Measurements from ENCODE around the gene C9orf153.
A peak's percentile ranks its signal among the peaks of the same experiment; 100 is the strongest.
"Not testable (repeated sequence)": the region's sequence is repeated elsewhere in the genome, so short reads cannot be mapped to it uniquely, and the experiment has no call there.

The C9orf153 gene

DNA sequence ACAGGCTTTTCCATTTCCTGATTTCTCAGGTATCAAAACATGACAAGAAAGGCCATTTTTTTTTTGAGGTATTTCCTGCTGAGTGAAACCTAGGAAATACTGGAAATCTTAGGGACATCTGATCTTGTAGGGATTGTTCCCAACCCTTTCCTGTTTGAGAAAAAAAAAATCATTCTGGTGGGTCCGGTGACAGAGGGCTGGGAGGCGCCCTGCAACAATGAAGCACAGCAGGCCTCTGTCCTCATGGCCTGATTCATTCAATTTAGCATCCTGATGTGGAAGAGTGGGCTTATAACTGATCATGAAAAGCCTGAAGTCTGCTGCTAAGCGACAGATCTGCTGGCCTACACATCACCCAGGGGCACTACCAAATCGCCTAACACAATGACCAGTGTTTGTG, 3.0 kb upstream of the C9orf153 start:
- DNase-seq, result no peak

DNA sequence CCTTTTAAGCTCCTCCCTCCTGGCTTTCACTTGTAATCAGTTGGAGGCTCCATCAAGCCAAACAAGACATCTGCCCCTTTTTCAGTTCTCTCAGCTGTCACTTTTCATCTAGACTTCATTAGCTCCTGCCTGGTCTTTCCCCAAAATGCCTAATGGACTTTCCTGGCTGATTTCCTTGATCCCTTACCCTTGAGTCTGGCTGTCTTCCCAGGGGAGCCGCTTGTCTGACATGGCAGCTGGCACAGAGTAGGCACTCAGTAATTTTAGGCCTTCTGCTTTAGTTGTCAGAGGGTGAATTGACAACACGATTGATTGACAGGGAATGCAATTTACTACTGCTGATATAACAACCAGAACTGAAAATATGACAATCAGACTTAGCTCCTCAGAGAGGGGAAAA, 2.1 kb downstream of the C9orf153 start:
- no peak for DNase-seq

DNA sequence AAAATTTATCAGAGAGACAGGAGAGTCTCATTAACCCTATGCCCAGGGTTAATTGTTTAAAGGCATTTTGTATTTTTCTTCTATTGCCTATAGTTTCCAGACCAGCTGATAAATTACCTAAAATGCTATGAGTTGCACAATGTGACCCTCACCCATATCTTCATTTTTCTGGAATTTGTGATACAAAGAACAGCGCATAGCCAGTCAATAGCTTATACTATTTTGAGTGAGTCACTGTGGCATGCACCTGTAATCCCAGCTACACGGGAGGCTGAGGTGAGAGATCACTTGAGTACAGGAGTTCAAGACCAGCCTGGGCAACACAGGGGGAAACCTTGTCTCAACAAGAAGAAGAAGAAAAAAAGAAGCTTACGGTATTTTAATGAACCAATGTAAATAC, 2.8 kb downstream of the C9orf153 start:
- DNase-seq, result no peak

DNA sequence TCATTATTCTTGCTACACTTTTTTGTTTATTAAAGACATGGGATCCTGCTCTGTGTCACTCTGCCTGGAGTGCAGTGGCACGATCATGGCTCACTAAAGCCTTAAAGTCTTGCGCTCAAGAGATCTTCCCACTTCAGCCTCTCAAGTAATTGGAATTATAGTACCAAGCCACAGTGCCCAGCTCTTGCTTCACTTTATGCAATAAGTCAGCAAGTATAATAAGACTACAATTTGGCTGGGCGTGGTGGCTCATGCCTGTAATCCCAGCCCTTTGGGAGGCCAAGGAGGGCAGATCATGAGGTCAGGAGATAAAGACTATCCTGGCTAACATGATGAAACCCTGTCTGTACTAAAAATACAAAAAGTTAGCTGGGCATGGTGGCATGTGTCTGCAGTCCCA, 5.9 kb downstream of the C9orf153 start:
- no peak for DNase-seq

DNA sequence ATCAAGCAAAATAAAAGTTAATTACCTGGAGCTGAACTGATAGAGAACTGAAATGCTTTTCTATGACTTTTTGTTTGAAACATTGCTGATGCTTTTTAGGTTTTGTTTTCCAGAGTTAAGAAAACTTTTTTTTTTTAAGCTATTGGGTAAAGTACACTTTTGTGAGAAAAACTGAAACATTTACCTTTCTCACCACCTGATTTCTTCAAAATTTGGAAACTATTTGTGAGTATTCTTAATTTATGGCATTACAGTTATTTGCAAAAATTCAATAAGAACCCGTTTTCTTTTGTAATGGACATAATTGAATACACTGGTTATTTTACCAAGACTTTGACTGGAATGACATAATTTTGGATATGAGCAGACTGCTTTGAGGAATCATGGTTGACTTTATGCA, 6.6 kb downstream of the C9orf153 start:
- DNase-seq, result peak; percentile 3

DNA sequence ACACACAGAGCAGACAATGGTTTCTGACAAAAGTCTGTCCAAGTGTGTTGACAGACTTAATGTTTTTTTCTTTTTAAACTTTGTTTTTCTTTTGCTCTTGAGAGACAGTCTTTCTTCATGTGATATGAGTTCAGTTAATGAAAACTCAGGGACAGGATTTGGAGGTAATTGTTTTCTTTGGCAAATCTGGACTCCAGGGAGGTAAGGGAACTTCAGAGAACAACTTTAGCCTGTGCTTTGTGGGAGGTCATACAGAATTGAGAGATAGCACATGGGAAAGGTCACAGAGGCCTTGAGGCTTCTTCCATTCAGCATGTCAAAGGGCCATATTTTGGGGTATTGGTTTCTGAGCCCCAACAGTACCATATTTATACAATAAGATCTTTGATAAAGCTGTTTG, 9.3 kb downstream of the C9orf153 start:
- DNase-seq, result no peak

DNA sequence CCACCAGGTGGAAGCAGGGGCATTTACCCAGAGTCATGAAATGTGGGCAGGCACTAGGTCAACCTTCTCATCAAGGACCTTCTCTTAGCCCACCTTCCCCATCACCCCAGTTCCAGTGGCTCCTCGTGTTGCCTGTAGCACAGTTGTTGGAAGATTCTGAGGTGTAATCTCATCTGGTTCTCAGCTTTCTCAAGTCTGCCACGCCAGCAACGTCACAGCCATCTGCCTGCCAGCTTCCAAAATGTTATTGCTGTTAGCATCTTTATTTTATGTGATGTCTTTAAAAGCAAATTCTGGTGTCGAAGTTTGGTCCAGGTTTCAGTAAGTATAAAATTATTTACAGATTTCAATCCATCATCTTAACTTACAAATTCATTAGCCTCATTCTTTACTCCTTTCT, 10.7 kb downstream of the C9orf153 start:
- DNase-seq, result no peak

DNA sequence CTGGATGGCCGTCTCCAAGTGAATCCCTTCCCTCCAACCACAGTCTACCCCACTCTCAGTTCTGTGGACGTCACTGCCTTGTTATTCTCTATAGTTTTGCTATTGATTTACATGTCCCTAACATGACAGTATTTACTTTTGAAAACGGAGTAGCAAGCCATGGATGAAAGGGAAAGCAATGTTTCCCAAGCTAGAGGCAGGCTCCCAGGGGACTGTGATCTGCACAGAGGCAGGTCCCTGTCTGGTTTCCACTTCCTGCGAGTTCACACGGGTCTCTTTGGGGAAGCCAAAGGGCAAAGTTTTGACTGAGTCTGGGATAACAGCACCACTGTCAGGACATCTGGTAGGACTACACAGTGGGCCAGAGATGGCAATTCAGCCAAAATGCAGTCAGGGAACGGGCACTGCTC, 12.7 kb downstream of the C9orf153 start:
- peak; percentile 25 for DNase-seq

DNA sequence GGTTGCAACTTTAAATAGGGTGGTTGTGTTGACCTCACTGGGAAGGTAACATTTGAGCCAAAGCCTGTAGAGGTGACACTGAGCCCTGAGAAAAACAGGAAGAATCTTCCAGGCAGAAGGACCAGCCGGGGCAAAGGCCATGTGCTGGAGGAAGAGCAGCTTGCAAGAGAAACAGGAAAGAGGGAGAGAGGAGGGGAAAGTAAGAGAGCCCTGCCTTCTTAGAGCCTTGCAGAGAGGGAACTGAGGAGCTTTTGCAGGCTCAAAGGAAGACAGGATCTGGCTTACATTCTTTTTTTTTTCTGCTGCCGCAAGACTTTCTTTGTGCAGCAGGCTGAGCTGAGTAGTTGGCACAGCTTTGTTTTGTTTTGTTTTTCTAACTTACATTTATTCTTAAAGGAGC, 17.4 kb downstream of the C9orf153 start:
- DNase-seq, result no peak

DNA sequence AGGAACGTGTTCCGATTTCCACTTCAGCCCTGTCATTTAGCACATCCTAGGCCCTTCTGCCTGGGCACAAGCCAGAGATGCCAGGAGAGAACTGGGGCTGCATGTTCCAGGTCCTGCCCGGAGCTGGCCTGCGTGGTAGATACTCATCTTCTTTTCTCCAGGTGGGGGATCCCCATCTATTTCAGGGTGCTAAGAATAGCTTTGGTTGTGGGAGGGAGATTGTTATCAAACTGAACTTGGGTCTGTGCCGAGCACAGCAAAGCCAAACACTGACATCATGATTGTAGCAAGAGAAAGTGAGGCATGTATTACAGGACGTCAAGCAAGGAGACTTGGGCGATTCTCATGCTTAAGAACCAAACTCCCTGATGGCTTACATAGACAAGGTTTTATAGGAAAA, 18.2 kb downstream of the C9orf153 start:
- DNase-seq, result no peak

DNA sequence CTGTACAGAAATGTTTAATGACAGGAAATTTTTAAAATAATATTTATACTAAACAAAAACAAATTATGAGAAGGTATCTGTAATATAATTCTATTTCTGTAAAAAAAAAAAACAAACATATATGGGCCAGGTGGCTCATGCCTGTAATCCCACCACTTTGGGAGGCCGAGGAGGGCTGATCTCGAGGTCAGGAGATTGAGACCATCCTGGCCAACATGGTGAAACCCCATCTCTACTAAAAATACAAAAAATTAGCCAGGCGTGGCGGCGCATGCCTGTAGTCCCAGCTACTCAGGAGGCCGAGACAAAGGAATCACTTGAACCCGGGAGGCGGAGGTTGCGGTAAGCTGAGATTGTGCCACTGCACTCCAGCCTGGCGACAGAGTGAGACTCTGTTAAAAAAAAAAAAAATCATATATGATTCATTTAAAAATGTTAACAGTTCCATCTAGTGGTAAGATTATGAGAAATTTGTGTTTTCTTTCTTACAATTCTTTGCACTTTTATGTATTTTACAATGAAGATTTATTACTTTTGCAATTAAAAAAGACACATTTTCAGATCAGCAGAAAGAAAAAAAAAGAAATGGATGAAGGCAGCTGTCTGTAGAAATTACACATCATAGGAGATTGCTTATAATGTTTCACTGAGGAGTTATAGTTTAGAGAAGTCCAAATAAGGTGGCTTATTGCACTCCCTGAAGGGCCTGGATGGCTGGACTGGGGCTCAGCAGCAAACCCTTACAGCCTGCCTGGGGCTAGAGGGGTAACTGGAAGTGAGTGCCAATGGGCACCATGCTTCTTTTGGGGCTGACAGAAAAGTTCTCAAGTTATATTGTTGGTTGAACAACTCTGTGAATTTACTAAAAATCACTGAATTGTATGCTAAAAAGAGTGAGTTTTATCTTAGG, 20.3 kb downstream of the C9orf153 start:
- DNase-seq, result peak; percentile 33

DNA sequence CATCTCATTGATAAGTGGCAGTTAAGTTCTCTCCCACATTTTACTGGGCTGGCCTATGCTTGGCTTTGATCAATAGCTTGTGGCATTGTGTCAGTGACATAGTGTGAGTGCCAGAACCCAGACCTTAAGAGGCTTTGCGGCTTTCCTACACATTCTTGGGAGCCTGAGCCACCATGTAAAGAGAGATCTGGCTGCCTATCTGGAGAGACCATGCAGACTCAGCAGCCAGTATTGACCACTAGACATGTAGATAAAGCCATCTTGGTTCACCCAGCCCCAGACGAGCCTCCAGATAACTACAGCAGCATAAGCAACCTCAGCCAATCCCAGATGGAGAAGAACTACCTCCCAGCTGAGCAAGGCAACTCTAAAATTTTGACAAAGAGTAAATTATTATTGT, 28.6 kb downstream of the C9orf153 start:
- no peak for DNase-seq

DNA sequence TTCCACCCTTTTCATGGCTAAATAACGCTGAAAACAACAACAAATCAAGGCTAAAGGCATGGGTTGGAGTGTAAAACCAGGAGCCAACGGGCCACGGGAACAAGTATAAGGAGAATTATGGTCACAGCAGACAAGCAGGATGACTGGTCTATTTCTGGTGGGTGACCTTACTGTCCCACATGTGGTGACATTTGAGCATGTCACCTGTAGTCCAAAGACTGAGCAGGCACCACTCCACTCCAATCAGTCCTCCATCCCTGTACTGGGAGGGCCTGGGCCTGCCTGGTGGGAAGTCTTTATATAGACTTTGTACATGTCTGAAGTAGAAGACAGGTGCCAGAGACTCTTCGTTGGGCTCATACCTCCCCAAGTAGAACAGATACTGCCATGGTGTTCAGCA, 36.8 kb downstream of the C9orf153 start:
- no peak for DNase-seq

DNA sequence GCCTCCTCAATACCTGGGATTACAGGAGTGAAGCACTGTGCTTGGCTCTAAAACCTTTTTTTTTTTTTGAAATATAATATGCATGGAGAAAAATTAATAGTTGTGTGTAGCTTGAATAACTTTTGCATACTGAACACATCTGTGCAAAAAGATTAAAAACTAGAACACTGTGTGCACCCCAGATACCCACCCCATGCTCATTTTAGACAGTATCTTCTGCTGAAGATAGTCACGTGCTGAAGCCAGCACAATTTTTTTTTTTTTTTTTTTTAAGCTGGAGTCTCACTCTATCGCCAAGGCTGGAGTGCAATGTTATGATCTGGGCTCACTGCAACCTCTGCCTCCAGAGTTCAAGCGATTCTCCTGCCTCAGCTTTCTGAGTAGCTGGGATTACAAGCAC, 39.9 kb downstream of the C9orf153 start:
- no peak for DNase-seq

DNA sequence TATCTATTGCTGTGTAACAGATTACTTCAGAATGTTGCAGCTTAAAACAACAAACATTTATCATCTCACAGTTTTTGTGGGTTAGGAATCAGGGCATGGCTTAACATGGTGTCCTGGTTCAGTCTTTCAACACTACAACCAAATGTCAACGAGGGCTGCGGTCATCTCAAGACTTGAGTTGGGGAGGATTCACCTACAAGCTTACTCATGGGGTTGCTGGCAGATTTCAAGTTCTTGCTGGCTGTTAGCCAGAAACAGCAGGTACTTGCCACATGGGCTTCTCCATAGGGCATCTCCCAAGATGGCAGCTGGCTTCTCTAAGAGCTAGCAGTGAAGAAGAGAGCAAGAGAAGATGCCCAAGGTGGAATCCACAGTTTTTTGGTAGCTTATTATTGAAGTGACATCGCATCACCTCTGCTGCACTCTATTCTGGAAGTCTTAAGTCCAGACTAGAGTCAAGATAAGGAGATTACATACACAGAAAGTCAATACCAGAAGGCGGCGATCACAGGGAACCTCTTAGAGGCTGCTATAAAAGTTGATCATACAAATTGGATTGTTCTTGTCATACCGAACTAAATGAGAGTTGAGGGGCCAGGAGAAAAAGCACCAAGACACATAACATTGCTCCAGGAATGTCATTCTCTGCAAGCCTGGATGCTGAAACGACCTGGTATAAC, 42.2 kb downstream of the C9orf153 start:
- DNase-seq, result no peak

DNA sequence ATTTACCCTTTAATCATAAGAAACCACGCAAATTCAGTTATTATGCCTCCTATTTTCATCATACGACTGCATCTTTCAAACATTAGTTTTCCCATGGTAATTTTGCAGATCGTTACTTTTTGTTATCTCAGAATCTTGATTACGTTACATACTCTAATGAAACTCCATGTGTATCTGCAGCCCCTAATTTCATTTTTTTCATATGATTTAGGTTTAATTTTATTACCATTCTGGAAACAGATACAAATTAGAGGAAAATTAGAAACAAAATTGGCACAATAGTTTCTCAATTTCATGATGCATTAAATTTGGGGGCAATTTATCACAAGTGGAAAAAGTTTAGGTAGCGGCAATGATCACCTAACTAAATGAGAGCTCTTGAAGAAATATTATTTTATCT, 52.3 kb downstream of the C9orf153 start:
- no peak for DNase-seq

DNA sequence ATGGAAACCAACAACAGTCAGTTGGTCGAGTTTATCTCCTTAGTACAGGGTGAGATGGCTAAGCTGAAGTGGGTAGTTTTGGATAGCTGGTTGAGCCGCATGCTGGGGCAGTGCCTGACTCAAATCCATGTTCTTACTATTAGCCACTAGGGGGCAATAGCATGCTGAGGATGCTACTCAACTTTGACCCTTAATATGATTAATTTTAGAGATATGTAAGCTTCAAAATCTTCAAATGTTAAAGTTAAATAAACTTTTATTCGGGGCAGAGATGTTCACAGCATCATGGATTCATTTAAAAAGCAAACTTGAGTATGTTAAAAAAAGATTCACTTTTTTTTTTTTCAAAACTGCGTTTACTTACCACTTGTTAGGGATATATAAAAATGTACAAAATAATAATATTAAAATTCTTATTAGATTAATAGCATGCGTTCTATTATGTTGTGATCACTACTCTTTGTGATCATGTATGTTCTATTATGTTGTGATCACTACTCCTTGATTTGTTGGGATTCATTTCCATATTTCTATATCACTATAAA, 57.0 kb downstream of the C9orf153 start:
- DNase-seq, result peak; percentile 69

DNA sequence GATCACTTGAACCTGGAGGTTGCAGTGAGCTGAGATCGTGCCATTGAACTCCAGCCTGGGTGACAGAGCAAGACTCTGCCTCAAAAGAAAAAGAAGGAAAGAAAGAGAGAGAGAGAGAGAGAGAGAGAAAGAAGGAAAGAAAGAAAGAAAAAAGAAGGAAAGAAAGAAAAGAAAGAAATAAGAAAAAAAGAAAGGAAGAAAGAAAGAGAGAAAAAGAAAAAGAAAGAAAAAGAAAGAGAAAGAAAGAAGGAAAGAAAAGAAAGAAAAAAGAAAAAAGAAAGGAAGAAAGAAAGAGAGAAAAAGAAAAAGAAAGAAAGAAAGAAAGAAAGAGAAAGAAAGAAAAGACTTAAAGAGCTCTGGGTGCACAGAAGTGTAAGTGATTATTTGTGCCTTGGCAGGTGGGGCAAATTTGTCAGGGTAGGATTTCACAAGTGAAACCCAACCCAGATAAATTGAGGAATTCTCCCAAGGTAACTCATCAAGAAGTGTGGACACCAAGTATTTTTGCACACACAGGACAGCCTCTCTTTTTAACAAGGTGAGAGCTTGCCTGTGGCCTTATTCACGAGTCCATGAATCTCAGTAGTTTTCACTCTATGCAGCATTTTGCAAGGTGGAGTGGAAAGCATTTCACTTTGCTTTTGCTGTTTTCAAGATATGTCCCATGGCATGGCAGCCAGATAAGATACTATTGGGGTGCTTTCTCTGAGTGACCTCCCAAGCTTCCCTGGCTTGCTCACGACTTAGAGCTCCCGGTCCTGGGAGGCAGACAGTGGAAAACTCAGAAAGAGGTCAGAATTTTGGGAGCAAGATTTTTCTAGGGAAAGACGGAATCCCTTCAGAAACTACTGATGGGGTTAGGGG, 57.8 kb downstream of the C9orf153 start:
- DNase-seq, result no peak

DNA sequence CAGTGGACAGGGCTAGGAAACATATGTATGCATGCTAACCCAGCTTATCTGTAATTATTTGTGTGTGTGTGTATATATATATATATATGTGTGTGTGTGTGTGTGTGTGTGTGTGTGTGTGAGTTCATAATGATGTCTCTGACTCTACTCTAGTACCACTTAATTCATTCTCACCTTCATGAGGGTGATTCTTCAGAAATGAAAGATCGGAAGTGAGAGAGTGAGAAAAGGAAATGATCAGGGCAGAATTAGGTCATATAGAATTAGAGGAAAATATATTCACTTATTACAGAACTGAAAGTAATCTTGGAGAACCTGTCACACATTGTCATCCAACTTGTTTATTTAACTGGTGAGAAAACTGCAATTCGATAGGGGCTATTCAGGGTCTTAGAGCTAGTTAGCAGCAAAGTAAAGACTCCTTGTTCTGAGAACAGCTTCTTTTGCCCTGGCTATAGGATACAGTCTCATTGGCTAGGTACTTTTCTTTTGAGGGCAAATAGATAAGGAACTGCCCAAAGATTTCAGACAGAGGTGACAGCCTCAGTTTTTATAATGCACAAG, 58.8 kb downstream of the C9orf153 start:
- DNase-seq, result no peak

DNA sequence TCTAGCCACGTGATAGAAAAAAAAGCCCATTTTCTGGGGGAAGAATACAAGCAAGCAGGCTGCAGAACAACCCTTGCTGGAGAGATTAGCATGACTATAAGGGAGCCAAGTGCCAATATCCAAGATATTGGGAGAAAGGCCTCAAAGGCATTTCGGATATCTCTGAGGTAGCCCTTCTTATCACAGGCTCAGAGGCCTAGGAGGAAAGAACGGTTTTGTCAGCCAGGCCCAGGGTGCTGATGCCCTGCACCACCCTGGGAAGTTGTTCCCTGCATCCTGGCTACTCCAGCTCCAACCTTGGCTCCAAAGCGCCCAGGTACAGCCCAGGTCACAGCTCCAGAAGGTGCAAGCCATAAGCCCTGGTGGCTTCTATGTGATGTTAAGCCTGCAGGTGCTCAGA, 66.4 kb downstream of the C9orf153 start:
- DNase-seq, result no peak

DNA sequence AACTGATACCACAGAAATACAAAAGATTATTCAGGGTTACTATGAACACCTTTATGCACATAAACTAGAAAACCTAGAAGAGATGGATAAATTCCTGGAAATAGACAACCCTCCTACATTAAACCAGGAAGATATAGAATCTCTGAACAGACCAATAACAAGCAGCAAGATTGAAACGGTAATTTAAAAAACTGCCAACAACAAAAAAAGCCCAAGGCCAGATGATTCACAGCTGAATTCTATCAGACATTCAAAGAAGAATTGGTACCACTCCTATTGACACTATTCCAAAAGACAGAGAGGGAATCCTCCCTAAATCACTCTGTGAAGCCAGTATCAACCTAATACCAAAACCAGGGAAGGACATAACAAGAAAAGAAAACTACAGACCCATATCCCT, 68.8 kb downstream of the C9orf153 start:
- not testable (repeated sequence) for DNase-seq

DNA sequence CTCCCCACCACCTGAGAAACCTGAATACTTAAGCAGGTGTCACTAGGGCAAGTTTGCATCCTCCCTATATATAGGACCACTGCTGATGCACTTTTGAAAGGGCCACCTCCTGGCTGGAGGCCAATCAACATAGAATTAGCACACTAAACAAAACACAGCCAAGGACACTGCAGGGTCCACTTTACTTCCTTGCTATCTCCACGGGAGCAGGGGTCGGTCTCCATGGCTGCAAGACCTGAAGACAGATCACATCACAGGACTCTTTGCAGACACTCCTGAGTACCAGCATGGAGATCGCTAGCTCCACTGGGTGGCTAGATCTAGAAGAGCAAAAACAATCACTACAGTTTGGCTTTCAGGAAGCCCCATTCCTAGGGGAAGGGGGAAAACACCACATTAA, 72.3 kb downstream of the C9orf153 start:
- DNase-seq, result peak; percentile 37

DNA sequence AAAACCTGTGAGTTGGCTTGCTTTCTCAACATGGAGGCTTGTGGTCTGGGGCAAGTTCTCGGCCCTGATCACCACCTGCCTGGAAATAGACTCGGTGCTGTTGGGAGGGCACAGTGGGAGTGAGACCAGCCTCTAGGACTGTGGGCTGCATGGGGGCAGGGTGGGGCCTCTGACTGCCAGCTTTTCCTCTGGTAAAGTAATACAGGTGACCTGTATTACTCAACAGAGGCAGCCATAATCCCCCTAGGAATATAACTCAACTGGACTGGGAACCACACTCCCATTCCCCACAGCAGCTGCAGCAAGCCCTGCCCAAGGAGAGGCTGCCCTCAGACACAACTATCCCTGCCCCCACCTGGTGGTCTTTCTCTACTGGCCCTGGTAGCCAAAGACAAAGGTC, 72.8 kb downstream of the C9orf153 start:
- DNase-seq, result no peak

Data from DMS53 (cell line).